Peyer's patch (tissue), 4 donors: ENCODE data around the gene PTGES. TPM values are rescaled to one million over a fixed set of nuclear protein-coding genes. Genes with fewer than 3 reads are reported as not detected.

ENCODE experiments used
- DNase-seq, 3 donors: peaks; one replicate each; pipeline ENCODE4 v3.0.0-alpha.2; 2017 to 2019
- H3K27ac ChIP-seq, 4 donors: fragments of 200-600 bp; sonication (generic); one replicate each; pipeline ENCODE4 v1.5.1; 2016 to 2019
- H3K27me3 ChIP-seq, 2 donors: fragments of 200-600 bp; sonication (generic); one replicate each; pipeline ENCODE4 v1.5.1; 2019
- H3K36me3 ChIP-seq, 3 donors: fragments of 200-600 bp; sonication (generic); one replicate each; pipeline ENCODE4 v1.5.1; 2016 to 2019
- H3K4me1 ChIP-seq, 4 donors: fragments of 200-600 bp; sonication (generic); one replicate each; pipeline ENCODE4 v1.5.1; 2016 to 2019
- H3K4me3 ChIP-seq, 4 donors: fragments of 200-600 bp; sonication (generic); 1 replicate in 3 of 4; 2 replicates in 1 of 4; pipeline ENCODE4 v1.5.1; 2016 to 2019; ENCODE audit warnings: mild to moderate bottlenecking in 1 of 4
- H3K9me3 ChIP-seq, 4 donors: fragments of 200-600 bp; sonication (generic); one replicate each; pipeline ENCODE4 v1.5.1; 2016 to 2019; ENCODE audit warnings: mild to moderate bottlenecking in 1 of 4
- CTCF ChIP-seq, 6 experiments: fragments of 450-650 bp in 4 of 6; fragments of 200-600 bp in 2 of 6; sonication (generic) in 1 of 6; IDR thresholded peaks; one replicate each; pipeline ENCODE4 v1.5.1; 2017 to 2019; ENCODE audit warnings: antibody characterized with exemption in 6 of 6, mild to moderate bottlenecking in 3 of 6, moderate library complexity in 1 of 6
- POLR2A ChIP-seq, 2 donors: fragments of 450-650 bp; IDR thresholded peaks; one replicate each; pipeline ENCODE4 v1.5.1; 2017; ENCODE audit warnings: antibody characterized with exemption in 2 of 2, mild to moderate bottlenecking in 2 of 2, moderate library complexity in 2 of 2
- total RNA-seq, 4 donors: library from RNA; depleted of rRNA; stranded (reverse); fragments of >200 nt; gene quantifications; one replicate each; pipeline ENCODE4 v1.1.0, GENCODE V29; 2016

The PTGES gene
- total RNA-seq, 4 donors from 2014 or later = 1.8 to 8.7 (median 6.8) TPM

GRCh38 chr9:129746092-129746777 lies 6.6 kb downstream of the PTGES start:
- DNase-seq = no peak
- Histone ChIP-seq H3K4me1 (no peaks in the 10 kb centered on the region), H3K4me3 (no peak overlapping the region), H3K9me3 (no peaks in the 10 kb centered on the region), H3K27me3 (no peaks in the 10 kb centered on the region), H3K36me3 (no peaks in the 10 kb centered on the region), H3K27ac (no peak overlapping the region)
- no peak for TF ChIP-seq CTCF (IDR thresholded peaks at IDR 0.05)
- no peak for TF ChIP-seq POLR2A (IDR thresholded peaks at IDR 0.05)

- H3K4me1 ChIP-seq = no peaks in the 10 kb centered on the region
- no peaks in the 10 kb centered on the region for H3K9me3 ChIP-seq
- H3K27me3 ChIP-seq = no peaks in the 10 kb centered on the region
- DNase-seq = no peak
- TF ChIP-seq CTCF (IDR thresholded peaks at IDR 0.05) (no peak), POLR2A (IDR thresholded peaks at IDR 0.05) (no peak)
- H3K27ac ChIP-seq = no peak overlapping the region
- no peaks in the 10 kb centered on the region for H3K36me3 ChIP-seq
- H3K4me3 ChIP-seq = no peak overlapping the region
Observed at GRCh38 chr9:129745200-129745599, 7.6 kb downstream of the PTGES start.

- Histone ChIP-seq H3K4me1 (peaks cover 0 to 7% (median 0%) of the 10 kb centered on the region in 4 donors), H3K4me3 (no peak overlapping the region), H3K9me3 (no peaks in the 10 kb centered on the region), H3K36me3 (no peaks in the 10 kb centered on the region), H3K27me3 (no peaks in the 10 kb centered on the region), H3K27ac (no peak overlapping the region)
- TF ChIP-seq CTCF (IDR thresholded peaks at IDR 0.05) = no peak
- TF ChIP-seq POLR2A (IDR thresholded peaks at IDR 0.05) = no peak
- no peak for DNase-seq
Observed at GRCh38 chr9:129740666-129741464, 12.0 kb downstream of the PTGES start.

GRCh38 chr9:129740174-129740573 lies 12.7 kb downstream of the PTGES start:
- Histone ChIP-seq H3K4me1 (peaks cover 0 to 7% (median 0%) of the 10 kb centered on the region in 4 donors), H3K4me3 (no peak overlapping the region), H3K9me3 (no peaks in the 10 kb centered on the region), H3K27ac (no peak overlapping the region), H3K27me3 (no peaks in the 10 kb centered on the region), H3K36me3 (no peaks in the 10 kb centered on the region)
- no peak for DNase-seq
- TF ChIP-seq CTCF (IDR thresholded peaks at IDR 0.05) = no peak
- TF ChIP-seq POLR2A (IDR thresholded peaks at IDR 0.05) = no peak

- Histone ChIP-seq H3K27ac (no peak overlapping the region), H3K9me3 (no peaks in the 10 kb centered on the region), H3K36me3 (no peaks in the 10 kb centered on the region), H3K4me1 (peaks cover 0 to 7% (median 0%) of the 10 kb centered on the region in 4 donors), H3K27me3 (no peaks in the 10 kb centered on the region), H3K4me3 (no peak overlapping the region)
- no peak for DNase-seq
- TF ChIP-seq CTCF (IDR thresholded peaks at IDR 0.05) (no peak), POLR2A (IDR thresholded peaks at IDR 0.05) (no peak)
Observed at GRCh38 chr9:129739432-129739831, 13.4 kb downstream of the PTGES start.
